HCT116 (cell line): ENCODE results near the gene SLC6A7. TPM values are rescaled to one million over a fixed set of nuclear protein-coding genes. Genes with fewer than 3 reads are reported as not detected.

Experiments used
- ATAC-seq: fragments of 200-7000 bp; cut with Tn5 transposase; 2 replicates; pipeline ENCODE4 v1.9.1; 2020; ENCODE audit warnings: mild to moderate bottlenecking, moderate library complexity
- BruUV-seq: library from RNA; stranded (reverse); fragments of 400-500 nt; replicated peaks from 2 replicates; lab custom pipeline; 2021; lab: Mats Ljungman, UMichigan
- CTCF ChIA-PET: fragments of 300-600 bp; sonication (Branson Sonifier 250); formaldehyde crosslinking; loops from one replicate; lab custom pipeline; 2021; ENCODE audit warnings: antibody characterized with exemption; lab: Charles Lee
- POLR2A ChIA-PET: fragments of 300-600, 350-600 bp; sonication (Branson Sonifier 250); formaldehyde crosslinking; loops from one replicate; lab custom pipeline; 2021; ENCODE audit warnings: antibody characterized with exemption; lab: Charles Lee
- RAD21 ChIA-PET, 2 experiments: fragments of 300-600 bp; sonication (Branson Sonifier 250); formaldehyde crosslinking; loops; one replicate each; lab custom pipeline; 2023; ENCODE audit warnings: low total read pairs in 2 of 2; ENCODE audit not compliant: uncharacterized antibody in 2 of 2, unreplicated experiment in 2 of 2, low non-redundant PET in 1 of 2; lab: Charles Lee
- DNase-seq: peaks from one replicate; pipeline ENCODE4 v3.0.0-alpha.2; 2010; ENCODE audit warnings: low read depth, low spot score
- H2AFZ ChIP-seq: fragments of 200-600 bp; shearing (Covaris generic), sonication (generic); 2 replicates; pipeline ENCODE4 v1.6.1; 2017; ENCODE audit warnings: low read depth, mixed run types, mixed read lengths, antibody characterized with exemption, low read length; ENCODE audit not compliant: poor library complexity, severe bottlenecking
- H3K27ac ChIP-seq: 2 replicates; pipeline ENCODE4 v1.5.1; 2012; ENCODE audit warnings: low read depth, low read length
- H3K27me3 ChIP-seq: fragments of 200-600 bp; sonication (generic); 2 replicates; pipeline ENCODE4 v1.6.1; 2016; ENCODE audit warnings: mixed run types, low read length, mixed read lengths; ENCODE audit not compliant: insufficient read depth
- H3K36me3 ChIP-seq, 2 experiments: fragments of 200-500 bp in 1 of 2; fragments of 200-600 bp in 1 of 2; sonication (Bioruptor generic) in 1 of 2; sonication (generic) in 1 of 2; 2 replicates each; pipeline versions ENCODE4 v1.5.1 to v1.6.1; 2014 to 2016; ENCODE audit warnings: low read length in 2 of 2, inconsistent platforms in 1 of 2, mixed read lengths in 1 of 2, mixed run types in 1 of 2; ENCODE audit not compliant: insufficient read depth in 2 of 2, control insufficient read depth in 1 of 2
- H3K4me1 ChIP-seq, 2 experiments: fragments of 200-600 bp in 1 of 2; sonication (generic) in 1 of 2; 2 replicates each; pipeline versions ENCODE4 v1.5.1 to v1.6.1; 2012 to 2017; ENCODE audit warnings: low read length in 2 of 2, inconsistent platforms in 1 of 2, mild to moderate bottlenecking in 1 of 2, mixed read lengths in 1 of 2, mixed run types in 1 of 2, moderate library complexity in 1 of 2; ENCODE audit not compliant: insufficient read depth in 2 of 2, control insufficient read depth in 1 of 2
- H3K4me2 ChIP-seq: fragments of 200-600 bp; sonication (generic); 2 replicates; pipeline ENCODE4 v1.6.1; 2017; ENCODE audit warnings: mixed run types, low read length, mixed read lengths
- H3K4me3 ChIP-seq, 2 experiments: fragments of 200-600 bp in 1 of 2; sonication (generic) in 1 of 2; replicated peaks in 1 of 2; 2 replicates each; pipeline ENCODE4 v1.5.1; 2011 to 2016; ENCODE audit warnings: low read length in 2 of 2, control low read depth in 1 of 2, low read depth in 1 of 2, mild to moderate bottlenecking in 1 of 2, mixed read lengths in 1 of 2, mixed run types in 1 of 2
- H3K79me2 ChIP-seq: fragments of 200-600 bp; sonication (generic); 2 replicates; pipeline ENCODE4 v1.6.1; 2017; ENCODE audit warnings: mild to moderate bottlenecking, mixed run types, low read length, moderate library complexity, mixed read lengths; ENCODE audit not compliant: insufficient read depth
- H3K9ac ChIP-seq: fragments of 200-600 bp; sonication (generic); 2 replicates; pipeline ENCODE4 v1.6.1; 2016; ENCODE audit warnings: low read length, mixed read lengths
- H3K9me2 ChIP-seq: fragments of 200-600 bp; sonication (generic), shearing (Covaris generic); 2 replicates; pipeline ENCODE4 v1.6.1; 2017; ENCODE audit warnings: mixed run types, mild to moderate bottlenecking, moderate library complexity; ENCODE audit not compliant: insufficient read depth
- H3K9me3 ChIP-seq, 2 experiments: fragments of 200-500 bp in 1 of 2; fragments of 200-600 bp in 1 of 2; sonication (Bioruptor generic) in 1 of 2; sonication (generic) in 1 of 2; 2 replicates each; pipeline ENCODE4 v1.6.1; 2014 to 2017; ENCODE audit warnings: low read length in 2 of 2, mixed read lengths in 2 of 2, inconsistent platforms in 1 of 2, low read depth in 1 of 2, mild to moderate bottlenecking in 1 of 2, mixed run types in 1 of 2, moderate library complexity in 1 of 2; ENCODE audit not compliant: control insufficient read depth in 1 of 2, insufficient read depth in 1 of 2
- H4K20me1 ChIP-seq: fragments of 200-600 bp; sonication (generic), shearing (Covaris generic); 2 replicates; pipeline ENCODE4 v1.6.1; 2017; ENCODE audit warnings: mixed run types, mild to moderate bottlenecking, moderate library complexity; ENCODE audit not compliant: insufficient read depth
- CBX3 ChIP-seq: IDR thresholded peaks from 2 replicates; pipeline ENCODE4 v1.6.1; 2012; ENCODE audit warnings: low read depth
- JUND ChIP-seq: IDR thresholded peaks from 2 replicates; pipeline ENCODE4 v1.6.1; 2012
- POLR2A ChIP-seq: IDR thresholded peaks from 2 replicates; pipeline ENCODE4 v1.7.0; 2011; ENCODE audit warnings: borderline replicate concordance; ENCODE audit not compliant: insufficient read depth, insufficient read length; ENCODE audit errors: extremely low read depth
- TCF7L2 ChIP-seq: IDR thresholded peaks from 2 replicates; pipeline ENCODE4 v1.7.0; 2011; ENCODE audit warnings: borderline replicate concordance, inconsistent platforms; ENCODE audit not compliant: insufficient read depth, insufficient read length; ENCODE audit errors: extremely low read depth
- ZFX ChIP-seq: fragments of 450-650 bp; IDR thresholded peaks from 2 replicates; pipeline ENCODE4 v1.6.1; 2017
- intact Hi-C: fragments of 100-400 bp; cut with micrococcal nuclease; formaldehyde crosslinking; loops from 2 replicates; pipeline ENCODE4 v1.10.0; 2022
- total RNA-seq: library from RNA; stranded (reverse); gene quantifications from one replicate; pipeline ENCODE4 v1.2.1, GENCODE V29; 2021; ENCODE audit not compliant: unreplicated experiment
- TF ChIP-seq, protein P1 (sequence below), 3 experiments: fragments of 200-600 bp in 1 of 3; sonication (generic) in 1 of 3; IDR thresholded peaks in 2 of 3; conservative IDR thresholded peaks in 1 of 3; 2 replicates each; pipeline ENCODE4 v1.5.1; 2012 to 2017; ENCODE audit warnings: low read depth in 2 of 3, low read length in 2 of 3, antibody characterized with exemption in 1 of 3, borderline replicate concordance in 1 of 3, control low read depth in 1 of 3, mild to moderate bottlenecking in 1 of 3, mixed read lengths in 1 of 3, mixed run types in 1 of 3, moderate library complexity in 1 of 3; ENCODE audit not compliant: insufficient read depth in 1 of 3
- TF ChIP-seq, protein P2 (sequence below): IDR thresholded peaks from 2 replicates; pipeline ENCODE4 v1.6.1; 2012

The SLC6A7 gene
- total RNA-seq, 1 experiment from 2014 or later: not detected

DNA sequence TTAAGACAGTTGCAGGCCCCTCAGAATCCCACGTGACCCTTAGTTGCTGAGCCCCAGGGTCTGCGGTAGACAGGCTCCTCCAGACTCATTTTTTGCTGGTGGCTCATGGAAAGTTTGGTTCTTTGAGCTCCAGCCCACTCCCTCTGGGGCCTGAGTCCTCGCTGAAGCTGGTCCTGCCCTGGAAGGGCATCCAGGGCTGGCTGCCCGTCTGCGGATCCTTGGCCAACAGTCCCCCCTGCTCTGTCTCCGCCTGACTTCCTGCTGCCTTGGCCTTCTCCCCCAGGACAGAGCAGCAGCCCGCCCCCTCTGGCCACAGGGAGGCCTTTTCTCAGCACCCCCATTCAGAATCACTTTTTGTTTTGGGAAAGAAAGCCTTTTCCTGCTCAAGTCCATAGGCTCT lies 24.4 kb downstream of the SLC6A7 start:
- ChIA-PET RAD21 (no interaction called here), CTCF (interaction anchor here (1.1 kb wide), 1 partner anchor 194 kb away, joined by 4 read pairs; no protein-coding TSS in a partner anchor), POLR2A (no interaction called here)
- no peak for TF ChIP-seq TCF7L2
- TF ChIP-seq, protein P1, sequence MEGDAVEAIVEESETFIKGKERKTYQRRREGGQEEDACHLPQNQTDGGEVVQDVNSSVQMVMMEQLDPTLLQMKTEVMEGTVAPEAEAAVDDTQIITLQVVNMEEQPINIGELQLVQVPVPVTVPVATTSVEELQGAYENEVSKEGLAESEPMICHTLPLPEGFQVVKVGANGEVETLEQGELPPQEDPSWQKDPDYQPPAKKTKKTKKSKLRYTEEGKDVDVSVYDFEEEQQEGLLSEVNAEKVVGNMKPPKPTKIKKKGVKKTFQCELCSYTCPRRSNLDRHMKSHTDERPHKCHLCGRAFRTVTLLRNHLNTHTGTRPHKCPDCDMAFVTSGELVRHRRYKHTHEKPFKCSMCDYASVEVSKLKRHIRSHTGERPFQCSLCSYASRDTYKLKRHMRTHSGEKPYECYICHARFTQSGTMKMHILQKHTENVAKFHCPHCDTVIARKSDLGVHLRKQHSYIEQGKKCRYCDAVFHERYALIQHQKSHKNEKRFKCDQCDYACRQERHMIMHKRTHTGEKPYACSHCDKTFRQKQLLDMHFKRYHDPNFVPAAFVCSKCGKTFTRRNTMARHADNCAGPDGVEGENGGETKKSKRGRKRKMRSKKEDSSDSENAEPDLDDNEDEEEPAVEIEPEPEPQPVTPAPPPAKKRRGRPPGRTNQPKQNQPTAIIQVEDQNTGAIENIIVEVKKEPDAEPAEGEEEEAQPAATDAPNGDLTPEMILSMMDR (IDR thresholded peaks at IDR 0.05 in 2 of 3, conservative IDR thresholded peaks at IDR 0.05 in 1 of 3; ENCODE audit: borderline replicate concordance in 1 of 3, insufficient read depth in 1 of 3, low read depth in 2 of 3, low read length in 2 of 3): peak in 1 of 3 experiments; percentile 15; a peak in 2 of 6 replicates
- no peak for TF ChIP-seq JUND
- TF ChIP-seq ZFX: no peak
- no peak for TF ChIP-seq CBX3
- TF ChIP-seq POLR2A: no peak
- TF ChIP-seq, protein P2, sequence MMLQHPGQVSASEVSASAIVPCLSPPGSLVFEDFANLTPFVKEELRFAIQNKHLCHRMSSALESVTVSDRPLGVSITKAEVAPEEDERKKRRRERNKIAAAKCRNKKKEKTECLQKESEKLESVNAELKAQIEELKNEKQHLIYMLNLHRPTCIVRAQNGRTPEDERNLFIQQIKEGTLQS: no peak
- Histone ChIP-seq H3K9ac (no peak overlapping the region), H3K4me2 (no peak overlapping the region), H3K4me1 (peaks cover 0 to 2% of the 10 kb centered on the region in 2 experiments; a peak in 1 of 4 replicates), H3K9me3 (no peaks in the 10 kb centered on the region), H3K4me3 (no peak overlapping the region), H3K36me3 (no peaks in the 10 kb centered on the region), H3K9me2 (no peaks in the 10 kb centered on the region), H3K79me2 (no peaks in the 10 kb centered on the region), H4K20me1 (no peaks in the 10 kb centered on the region), H3K27ac (no peak overlapping the region), H2AFZ (no peak overlapping the region), H3K27me3 (no peaks in the 10 kb centered on the region)
- intact Hi-C loops: loop anchor here (10.0 kb wide), 2 partner anchors 169 to 209 kb away; partner anchors contain the start of genes HMGXB3 and TIGD6
- no TSS peak for BruUV-seq
- ATAC-seq (no peak), DNase-seq (no peak)
